ENCODE measurements around the gene KLHDC2.

DNA sequence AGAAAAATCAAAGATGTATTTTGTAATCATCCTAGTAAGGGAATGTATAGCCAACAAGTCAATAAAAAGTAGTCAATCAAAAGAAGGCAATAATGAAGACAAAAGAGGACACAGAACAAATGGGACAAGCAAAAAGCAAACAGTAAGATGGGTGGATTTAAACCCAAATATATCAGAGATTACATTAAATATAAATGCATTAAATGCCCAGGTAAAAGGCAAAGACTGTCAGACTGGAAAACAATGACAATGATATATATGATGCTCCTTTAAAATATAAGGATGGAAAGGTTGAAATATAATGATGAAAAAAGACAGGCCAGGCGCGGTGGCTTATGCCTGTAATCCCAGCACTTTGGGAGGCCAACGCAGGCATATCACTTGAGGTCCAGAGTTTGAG lies 48.9 kb downstream of the KLHDC2 start:
- TF ChIP-seq, protein P1, sequence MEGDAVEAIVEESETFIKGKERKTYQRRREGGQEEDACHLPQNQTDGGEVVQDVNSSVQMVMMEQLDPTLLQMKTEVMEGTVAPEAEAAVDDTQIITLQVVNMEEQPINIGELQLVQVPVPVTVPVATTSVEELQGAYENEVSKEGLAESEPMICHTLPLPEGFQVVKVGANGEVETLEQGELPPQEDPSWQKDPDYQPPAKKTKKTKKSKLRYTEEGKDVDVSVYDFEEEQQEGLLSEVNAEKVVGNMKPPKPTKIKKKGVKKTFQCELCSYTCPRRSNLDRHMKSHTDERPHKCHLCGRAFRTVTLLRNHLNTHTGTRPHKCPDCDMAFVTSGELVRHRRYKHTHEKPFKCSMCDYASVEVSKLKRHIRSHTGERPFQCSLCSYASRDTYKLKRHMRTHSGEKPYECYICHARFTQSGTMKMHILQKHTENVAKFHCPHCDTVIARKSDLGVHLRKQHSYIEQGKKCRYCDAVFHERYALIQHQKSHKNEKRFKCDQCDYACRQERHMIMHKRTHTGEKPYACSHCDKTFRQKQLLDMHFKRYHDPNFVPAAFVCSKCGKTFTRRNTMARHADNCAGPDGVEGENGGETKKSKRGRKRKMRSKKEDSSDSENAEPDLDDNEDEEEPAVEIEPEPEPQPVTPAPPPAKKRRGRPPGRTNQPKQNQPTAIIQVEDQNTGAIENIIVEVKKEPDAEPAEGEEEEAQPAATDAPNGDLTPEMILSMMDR (IDR thresholded peaks at IDR 0.05; ENCODE audit: extremely low read depth in 1 of 2, insufficient read depth in 1 of 2, low read depth in 1 of 2, low read length in 2 of 2), result no peak
- TF ChIP-seq EZH2 (IDR thresholded peaks at IDR 0.05; ENCODE audit: borderline replicate concordance, low read depth, low read length, severe bottlenecking), result no peak
- TF ChIP-seq POLR2AphosphoS5 (IDR thresholded peaks at IDR 0.05; ENCODE audit: insufficient read depth, low read depth, low read length), result no peak
- TF ChIP-seq POLR2A (IDR thresholded peaks at IDR 0.05; ENCODE audit: low read depth, low read length), result no peak
- TF ChIP-seq JUN (IDR thresholded peaks at IDR 0.05; ENCODE audit: borderline replicate concordance, insufficient read depth, insufficient read length, low read depth), result no peak
- TF ChIP-seq, protein P2, sequence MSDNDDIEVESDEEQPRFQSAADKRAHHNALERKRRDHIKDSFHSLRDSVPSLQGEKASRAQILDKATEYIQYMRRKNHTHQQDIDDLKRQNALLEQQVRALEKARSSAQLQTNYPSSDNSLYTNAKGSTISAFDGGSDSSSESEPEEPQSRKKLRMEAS (IDR thresholded peaks at IDR 0.05; ENCODE audit: insufficient read depth, insufficient read length), result no peak
- no peak for TF ChIP-seq FOS (IDR thresholded peaks at IDR 0.05; ENCODE audit: borderline replicate concordance, insufficient read depth, low read length)
- TF ChIP-seq MYC (IDR thresholded peaks at IDR 0.05; ENCODE audit: low read depth, low read length), result no peak
- no peak for TF ChIP-seq GATA2 (IDR thresholded peaks at IDR 0.05; ENCODE audit: insufficient read depth, insufficient read length, low read depth, low read length)

All from endothelial cell of umbilical vein (primary cell).